Measurements from ENCODE around the gene TUBB2B.
A peak's percentile ranks its signal among the peaks of the same experiment; 100 is the strongest.
"Not testable (repeated sequence)": the region's sequence is repeated elsewhere in the genome, so short reads cannot be mapped to it uniquely, and the experiment has no call there.

Gene TUBB2B

DNA sequence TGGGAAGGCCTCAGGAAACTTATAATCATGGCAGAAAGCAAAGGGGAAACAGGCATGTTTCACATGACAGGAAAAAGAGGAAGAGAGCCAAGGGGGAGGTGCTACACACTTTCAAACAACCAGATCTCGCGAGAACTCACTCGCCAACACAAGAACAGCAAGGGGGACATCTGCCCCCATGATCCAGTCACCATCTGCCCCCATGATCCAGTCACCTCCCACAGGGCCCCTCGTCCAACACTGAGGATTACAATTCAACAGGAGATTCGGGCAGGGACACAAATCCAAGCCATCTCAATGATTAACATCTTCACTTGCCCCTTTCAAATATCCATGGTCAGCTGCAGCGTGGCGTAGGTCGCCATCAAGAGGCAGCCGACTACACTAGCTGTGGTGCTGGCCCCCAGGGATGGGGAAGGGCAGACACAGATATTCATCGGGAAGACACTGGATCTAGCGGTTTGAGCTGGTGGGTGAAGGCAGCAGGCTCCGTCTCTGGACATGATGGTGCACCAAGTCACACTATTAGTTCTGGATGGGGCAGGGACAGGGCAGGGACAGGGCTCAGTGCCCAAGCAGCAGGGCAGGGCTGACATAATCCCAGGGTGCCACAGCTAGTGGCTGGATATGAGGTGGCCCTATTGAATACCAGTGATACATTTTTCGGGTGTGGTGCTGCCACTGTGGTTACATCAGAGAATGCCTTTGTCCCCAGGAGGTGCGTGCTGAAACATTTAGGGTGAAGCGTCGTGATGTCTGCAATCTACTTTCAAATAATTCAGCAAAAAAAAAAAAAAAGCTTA lies 31.6 kb downstream of the TUBB2B start:
- TF ChIP-seq CTCF (IDR thresholded peaks at IDR 0.05; ENCODE audit: low read depth, low read length): no peak

DNA sequence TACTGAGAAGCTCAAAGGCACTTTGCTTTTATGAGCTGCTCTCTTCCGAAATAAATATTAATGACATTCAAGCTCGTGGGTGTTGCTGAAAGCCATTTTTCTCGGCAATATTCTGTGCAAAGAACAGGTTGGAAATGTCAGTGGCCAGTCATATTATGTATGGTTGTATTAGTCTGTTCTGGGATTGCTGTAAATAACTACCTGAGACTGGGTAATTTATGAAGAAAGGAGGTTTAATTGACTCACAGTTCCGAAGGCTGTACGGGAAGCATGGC lies 32.1 kb downstream of the TUBB2B start:
- DNase-seq (ENCODE audit: low read depth in 2 of 2): no peak
- no peak for TF ChIP-seq CTCF (IDR thresholded peaks at IDR 0.05; ENCODE audit: low read depth, low read length)
- H3K4me3 ChIP-seq (replicated peaks in 1 of 2; ENCODE audit: low read depth in 2 of 2, low read length in 2 of 2): no peak overlapping the region

More for the DNA sequence above, 31.6 kb downstream of the TUBB2B start:
- no peak for DNase-seq (ENCODE audit: low read depth in 2 of 2)
- H3K4me3 ChIP-seq (replicated peaks in 1 of 2; ENCODE audit: low read depth in 2 of 2, low read length in 2 of 2): no peak overlapping the region

DNA sequence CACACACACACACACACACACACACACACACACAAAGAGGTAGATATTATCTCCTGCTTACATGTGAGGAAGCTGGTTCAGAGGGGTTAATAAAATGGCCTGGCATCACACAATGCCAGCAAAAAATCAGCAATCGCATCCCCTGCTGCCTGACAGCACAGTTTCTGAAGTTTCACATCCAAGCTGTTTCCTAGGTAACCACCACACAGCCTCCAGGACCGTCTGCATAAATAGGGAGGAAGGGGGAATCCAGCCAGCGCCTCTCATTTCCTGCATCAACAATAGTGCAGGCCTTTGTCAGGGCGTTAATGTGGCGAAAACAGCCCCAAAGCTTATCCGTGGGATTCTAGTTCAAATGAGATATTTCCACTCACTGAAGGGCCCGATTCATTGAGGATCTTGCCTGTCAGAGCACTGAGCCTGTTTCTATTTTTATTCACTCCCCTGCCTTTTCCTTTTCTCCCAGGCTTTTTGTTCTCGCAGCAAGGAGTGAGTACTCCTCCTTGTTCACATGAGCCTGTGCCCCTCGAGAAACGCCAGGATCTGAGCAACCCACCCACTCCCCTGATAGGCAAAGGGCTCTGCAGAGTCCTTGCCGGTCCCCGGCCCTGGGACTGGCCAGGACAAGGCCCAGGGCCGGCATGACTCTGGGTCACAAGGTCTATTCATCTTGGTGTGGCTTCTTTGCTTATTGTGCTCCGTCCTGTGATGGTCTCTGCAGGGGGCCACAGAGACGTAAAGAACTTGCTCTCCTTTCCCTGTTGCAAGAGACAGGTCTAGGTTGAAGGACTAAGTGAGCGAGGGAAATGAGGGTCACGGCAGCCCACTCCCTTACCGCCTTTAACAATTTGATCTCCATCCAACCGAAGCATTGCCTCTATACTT lies 32.7 kb downstream of the TUBB2B start:
- H3K4me3 ChIP-seq (replicated peaks in 1 of 2; ENCODE audit: low read depth in 2 of 2, low read length in 2 of 2): no peak overlapping the region
- DNase-seq (ENCODE audit: low read depth in 2 of 2): peak; percentile 37 to 73
- no peak for TF ChIP-seq CTCF (IDR thresholded peaks at IDR 0.05; ENCODE audit: low read depth, low read length)

DNA sequence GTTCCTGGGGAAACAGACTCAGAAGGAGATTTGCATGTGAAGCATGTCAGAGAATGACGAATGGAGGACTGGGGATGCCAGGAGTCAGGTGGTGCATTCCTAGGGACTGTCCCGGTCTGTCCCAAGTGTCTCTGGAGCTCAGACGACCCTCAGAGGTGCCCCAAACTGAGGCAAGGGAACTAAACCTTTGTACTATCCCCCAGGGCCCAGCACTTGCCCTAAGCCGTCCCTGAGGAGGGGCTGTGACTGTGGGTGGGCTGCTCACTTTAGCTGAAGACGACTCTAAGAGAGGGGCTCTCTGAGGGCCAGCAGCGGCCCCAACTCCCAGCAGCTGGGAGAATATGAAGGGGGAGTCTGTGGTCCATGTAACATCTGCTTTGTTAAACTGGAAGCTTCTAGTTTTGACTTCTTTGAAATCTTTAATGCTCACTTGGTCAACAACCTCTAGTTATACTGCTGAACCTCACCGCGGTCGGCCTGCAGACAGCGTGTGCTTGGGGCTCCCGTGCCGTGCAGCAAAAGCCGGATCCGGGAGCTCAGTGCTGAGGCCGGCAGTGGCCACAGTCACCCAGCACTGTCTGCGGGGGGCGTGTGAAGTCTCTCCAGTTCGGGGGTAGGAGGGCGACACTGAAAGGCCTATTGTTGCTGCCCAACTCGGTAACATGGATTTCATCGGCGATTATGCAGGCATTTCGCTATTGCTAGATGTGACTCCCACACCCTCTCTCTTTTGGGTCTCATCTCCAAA lies 34.2 kb downstream of the TUBB2B start:
- H3K4me3 ChIP-seq (replicated peaks in 1 of 2; ENCODE audit: low read depth in 2 of 2, low read length in 2 of 2): no peak overlapping the region
- no peak for TF ChIP-seq CTCF (IDR thresholded peaks at IDR 0.05; ENCODE audit: low read depth, low read length)
- DNase-seq (ENCODE audit: low read depth in 2 of 2): no peak

GRCh38 chr6:3190779-3191178 lies 36.7 kb downstream of the TUBB2B start:
- no peak overlapping the region for H3K4me3 ChIP-seq (replicated peaks in 1 of 2; ENCODE audit: low read depth in 2 of 2, low read length in 2 of 2)
- DNase-seq (ENCODE audit: low read depth in 2 of 2): no peak
- TF ChIP-seq CTCF (IDR thresholded peaks at IDR 0.05; ENCODE audit: low read depth, low read length): no peak

GRCh38 chr6:3190056-3190455 lies 37.4 kb downstream of the TUBB2B start:
- DNase-seq (ENCODE audit: low read depth in 2 of 2): no peak
- no peak overlapping the region for H3K4me3 ChIP-seq (replicated peaks in 1 of 2; ENCODE audit: low read depth in 2 of 2, low read length in 2 of 2)
- no peak for TF ChIP-seq CTCF (IDR thresholded peaks at IDR 0.05; ENCODE audit: low read depth, low read length)

DNA sequence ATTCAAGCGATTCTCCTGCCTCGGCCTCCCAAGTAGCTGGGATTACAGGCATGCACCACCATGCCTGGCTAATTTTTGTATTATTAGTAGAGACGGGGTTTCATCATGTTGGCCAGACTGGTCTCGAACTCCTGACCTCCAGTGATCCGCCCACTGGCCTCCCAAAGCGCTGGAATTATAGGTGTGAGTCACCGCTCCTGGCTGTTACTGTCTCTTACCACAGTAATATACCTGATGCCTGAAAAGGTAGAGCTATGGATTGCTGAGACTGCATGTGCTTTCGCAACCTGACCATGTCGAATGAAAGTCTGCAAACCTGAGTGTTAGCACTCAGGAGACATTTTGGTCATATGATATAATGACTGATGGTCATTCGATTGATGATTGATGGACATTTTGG lies 38.3 kb downstream of the TUBB2B start:
- H3K4me3 ChIP-seq (replicated peaks in 1 of 2; ENCODE audit: low read depth in 2 of 2, low read length in 2 of 2); DNase-seq (ENCODE audit: low read depth in 2 of 2): not testable (repeated sequence)
